ELF-1 (cell line): Measurements from ENCODE around the gene CRBN.

ENCODE experiments used
- DNase-seq: peaks from one replicate; pipeline ENCODE4 v3.0.0-alpha.2; 2016; ENCODE audit warnings: low read depth, low spot score

The CRBN gene

DNA sequence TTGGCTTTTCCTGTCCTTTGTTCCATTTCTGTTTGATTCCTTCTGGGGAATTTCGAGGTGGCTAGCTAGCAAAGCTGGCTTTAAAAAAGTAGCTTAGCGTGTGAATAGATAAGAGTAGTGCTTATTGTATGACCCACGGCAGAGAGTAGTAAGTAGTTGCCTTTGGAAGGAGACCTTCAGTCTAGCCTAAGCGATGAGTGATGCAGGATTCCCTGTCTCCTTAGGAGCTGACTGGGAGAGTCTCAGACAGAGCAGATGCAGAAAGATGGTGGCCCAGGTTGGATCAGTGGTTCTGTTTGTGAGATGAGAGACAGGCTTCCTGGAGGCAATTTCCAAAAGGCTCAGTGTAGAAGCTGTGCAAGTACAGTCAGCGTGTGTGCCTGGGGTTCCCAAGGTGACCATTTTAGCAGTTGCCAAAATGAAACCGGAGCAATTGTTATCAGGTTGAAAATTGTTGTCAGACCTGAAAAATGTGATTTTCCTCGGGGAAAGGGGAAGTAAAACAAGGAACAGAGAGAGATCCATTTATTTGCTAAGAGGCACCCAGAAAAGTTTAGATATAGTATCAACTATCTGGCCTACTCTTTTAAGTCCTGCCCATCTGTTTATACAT lies 68.6 kb downstream of the CRBN start:
- DNase-seq = no peak

DNA sequence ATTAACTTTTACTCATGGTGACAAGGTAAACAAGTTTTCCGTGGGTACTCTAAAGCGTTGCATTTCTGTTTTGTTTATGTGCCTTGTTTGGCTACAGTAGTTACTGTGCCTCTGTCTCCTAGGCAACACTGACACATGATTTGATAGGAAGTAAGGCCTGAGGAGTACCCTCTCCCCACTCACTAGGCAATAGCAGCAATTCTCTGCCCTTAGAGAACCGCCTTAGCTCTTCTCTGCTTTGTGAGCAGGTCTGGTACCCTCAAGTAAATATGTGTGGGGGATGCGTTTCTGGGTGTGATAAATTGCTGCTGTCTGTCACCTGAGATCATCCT lies 69.2 kb downstream of the CRBN start, which contains the start of gene IL5RA:
IL5RA (minus strand) TSS at position 76 of the 332 bp plus-strand sequence. CDS start 5,390 bp downstream, outside the sequence.
- DNase-seq = no peak

DNA sequence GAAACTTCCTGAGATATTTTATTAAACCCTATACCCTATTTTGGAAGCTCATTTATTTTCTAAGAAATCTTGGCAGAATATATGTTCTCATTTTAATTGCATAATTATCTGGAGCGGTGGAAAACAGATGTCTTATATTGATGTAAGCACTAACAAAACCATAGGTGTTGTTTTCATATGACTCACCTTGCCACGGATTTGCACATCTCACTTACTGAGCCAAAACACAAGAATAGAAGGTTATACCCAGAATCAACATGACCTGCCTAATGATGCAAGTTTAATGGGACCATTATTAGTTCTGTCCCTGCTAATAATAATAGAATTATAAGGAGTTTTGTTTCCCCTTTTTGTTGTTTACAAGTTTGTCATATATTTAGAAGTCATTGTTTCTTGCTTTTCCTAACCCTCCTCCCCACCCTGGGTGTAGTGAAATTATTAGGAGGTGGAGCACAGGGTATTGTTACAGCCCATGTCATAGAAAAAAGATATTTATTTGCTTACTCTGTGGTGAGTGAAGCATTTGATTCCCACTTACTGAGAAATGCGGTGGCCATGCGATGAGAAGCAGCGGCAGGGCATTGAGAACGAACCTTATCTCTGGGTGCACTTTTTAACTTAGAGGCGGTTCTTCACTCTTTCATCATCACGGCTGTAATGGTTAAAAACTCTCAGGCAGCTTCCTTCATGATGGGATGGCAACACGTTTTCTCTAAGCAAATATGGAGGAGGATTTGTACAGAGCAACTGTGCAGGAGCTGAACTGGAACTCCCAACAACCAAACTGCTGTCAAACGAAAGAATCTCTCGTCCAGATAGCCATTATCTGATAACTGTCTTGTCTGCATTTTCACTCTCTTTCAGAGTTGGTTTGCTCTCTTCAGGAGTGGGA lies 69.8 kb downstream of the CRBN start:
- no peak for DNase-seq

DNA sequence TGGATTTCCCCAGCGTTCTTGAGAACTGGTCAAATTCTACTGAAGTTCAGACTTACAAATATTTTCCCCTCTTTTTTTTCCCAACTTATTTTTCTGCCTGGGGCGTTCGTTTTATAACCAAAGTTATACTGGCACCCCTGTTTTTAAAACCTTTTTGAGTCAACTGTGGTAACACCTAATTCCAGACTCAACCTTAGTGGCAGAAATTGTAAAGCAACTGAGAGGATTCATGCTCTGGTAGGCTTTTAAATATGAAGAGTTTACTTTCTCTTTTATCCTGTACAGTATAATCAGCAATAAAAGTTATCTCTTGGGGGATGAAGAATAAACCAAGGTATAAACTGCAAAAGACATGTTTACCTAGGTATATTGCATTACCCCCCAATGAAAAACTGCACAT lies 71.6 kb downstream of the CRBN start:
- no peak for DNase-seq

DNA sequence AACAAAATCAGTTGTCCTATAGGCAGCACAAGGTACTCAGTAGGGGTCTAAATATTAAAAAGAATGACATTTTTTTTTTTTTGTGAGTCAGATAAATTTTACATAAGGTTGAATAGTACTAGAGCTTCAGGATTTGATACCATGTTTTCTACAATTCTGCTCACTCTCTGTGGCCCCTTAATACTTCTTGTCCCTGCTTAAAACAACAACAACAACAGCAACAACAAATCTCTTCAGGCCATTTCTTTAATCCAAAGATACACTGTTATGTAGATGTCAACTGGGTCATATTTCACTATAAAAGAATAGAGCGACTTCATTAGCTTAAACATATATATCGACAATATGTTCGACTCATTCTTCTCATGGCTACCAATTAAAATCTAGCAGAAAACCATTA lies 72.3 kb downstream of the CRBN start:
- DNase-seq = no peak

DNA sequence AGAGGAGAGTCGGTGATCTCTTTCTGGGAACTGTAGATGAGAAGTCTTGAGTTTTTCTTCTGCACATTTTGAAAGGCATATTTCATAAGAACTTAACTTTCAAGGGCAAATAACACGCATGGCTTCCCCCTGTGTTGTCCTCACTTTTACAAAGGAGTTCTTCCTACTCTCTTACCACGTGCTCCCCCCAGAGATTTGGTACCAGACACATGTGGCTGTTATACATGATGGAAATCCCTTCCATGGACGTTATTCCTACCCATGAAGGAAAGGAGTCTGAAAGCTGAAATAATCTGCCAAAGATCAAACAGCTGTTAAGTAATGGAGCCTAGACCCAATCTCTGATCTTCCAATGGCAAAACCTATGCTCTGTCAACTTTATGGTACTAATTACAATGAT lies 73.7 kb downstream of the CRBN start:
- no peak for DNase-seq

DNA sequence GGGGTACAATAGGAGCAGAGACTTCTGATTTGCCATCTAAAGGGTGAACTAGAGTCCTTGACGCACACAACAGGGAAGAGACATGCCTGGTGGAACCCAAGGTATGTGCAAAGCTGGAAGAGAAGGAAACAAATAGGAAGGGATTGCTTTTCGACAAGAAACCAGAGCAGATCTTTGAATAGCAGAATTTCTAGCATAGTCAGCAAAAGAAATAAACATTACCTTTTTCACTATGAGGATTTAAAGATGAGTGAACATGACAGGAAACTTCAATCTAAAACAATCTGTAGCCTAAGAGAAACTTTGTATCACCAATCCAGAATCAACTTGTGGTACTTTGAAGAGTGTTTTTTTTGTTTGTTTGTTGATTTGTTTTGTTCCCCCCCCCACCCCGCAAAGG lies 74.2 kb downstream of the CRBN start:
- no peak for DNase-seq

DNA sequence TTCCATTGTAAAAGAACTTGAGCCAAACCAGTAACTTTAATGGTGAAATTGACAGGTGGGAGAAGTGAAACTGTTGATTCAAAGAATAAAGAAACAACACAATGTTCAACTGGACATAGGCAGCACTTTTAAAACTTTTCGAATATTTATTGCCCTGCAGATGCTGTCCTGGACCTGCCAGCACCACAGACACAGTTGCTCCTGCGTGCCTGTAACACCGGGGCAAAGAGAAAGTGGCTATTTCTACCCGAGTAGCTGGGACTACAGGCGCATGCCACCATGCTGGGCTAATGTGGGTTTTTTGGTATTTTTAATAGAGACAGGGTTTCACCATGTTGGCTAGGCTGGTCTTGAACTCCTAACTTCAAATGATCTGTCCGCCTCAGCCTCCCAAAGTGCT lies 76.7 kb downstream of the CRBN start:
- DNase-seq = no peak

DNA sequence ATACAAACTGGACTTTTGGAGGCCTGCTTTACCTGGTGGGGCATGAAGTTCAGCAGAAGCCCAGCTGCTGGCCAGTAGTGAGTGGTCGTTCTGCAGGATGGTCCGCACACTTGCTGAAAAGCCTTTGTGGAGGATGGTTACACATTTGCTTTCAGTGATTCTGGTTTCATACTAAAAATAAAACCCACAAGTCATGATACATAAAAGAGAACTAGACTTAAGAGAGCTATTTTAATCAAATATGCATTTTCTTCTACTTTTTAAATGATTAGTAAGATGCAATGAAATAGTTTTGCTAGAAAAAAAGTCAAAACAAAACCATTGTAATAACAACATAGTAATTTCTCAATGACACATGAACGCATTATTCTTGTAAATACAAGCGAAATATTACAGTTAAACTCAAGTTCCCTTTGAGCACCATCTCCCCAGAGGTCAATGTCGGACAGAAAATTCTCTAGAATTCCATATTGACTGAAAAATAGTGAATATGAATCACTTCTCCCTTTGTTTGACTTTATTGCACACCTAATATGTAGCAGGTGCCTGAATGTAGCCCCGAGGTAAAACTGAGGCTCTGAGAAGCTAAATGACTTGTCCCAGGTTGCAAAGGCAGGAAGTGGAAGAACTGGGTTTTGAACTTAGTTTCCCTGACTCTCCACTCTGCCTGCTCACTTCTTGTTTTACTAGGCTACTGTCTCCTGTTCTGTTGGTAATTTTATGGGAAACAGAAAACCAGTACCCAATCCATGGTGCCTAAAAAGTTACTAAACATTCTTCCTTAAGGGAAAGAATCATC lies 77.6 kb downstream of the CRBN start:
- no peak for DNase-seq
